WTC11 (cell line): ENCODE measurements around the gene STON2. TPM values are rescaled to one million over a fixed set of nuclear protein-coding genes. Genes with fewer than 3 reads are reported as not detected.

ENCODE experiments used
- ATF1 ChIP-seq: sonication (generic); formaldehyde crosslinking; IDR thresholded peaks from 2 replicates; pipeline ENCODE4 v1.8.1; 2023; ENCODE audit warnings: mild to moderate bottlenecking, moderate library complexity, missing genetic modification reagents
- ELF4 ChIP-seq: sonication (generic); formaldehyde crosslinking; IDR thresholded peaks from 2 replicates; pipeline ENCODE4 v1.8.1; 2022; ENCODE audit warnings: low read depth, mild to moderate bottlenecking, moderate library complexity, missing genetic modification reagents
- ESRRA ChIP-seq: sonication (generic); formaldehyde crosslinking; IDR thresholded peaks from 2 replicates; pipeline ENCODE4 v1.8.1; 2022; ENCODE audit warnings: mild to moderate bottlenecking, missing genetic modification reagents, borderline replicate concordance
- FOXJ3 ChIP-seq: sonication (generic); formaldehyde crosslinking; IDR thresholded peaks from 2 replicates; pipeline ENCODE4 v1.9.0; 2021; ENCODE audit warnings: missing genetic modification reagents, mild to moderate bottlenecking, borderline replicate concordance
- FOXP1 ChIP-seq: sonication (generic); formaldehyde crosslinking; IDR thresholded peaks from 2 replicates; pipeline ENCODE4 v1.8.0; 2022; ENCODE audit warnings: missing genetic modification reagents, mild to moderate bottlenecking, moderate library complexity, borderline replicate concordance
- MXD4 ChIP-seq: fragments of 250-450 bp; sonication (Bioruptor Pico); IDR thresholded peaks from 2 replicates; pipeline ENCODE4 v1.8.0; 2021; ENCODE audit warnings: mild to moderate bottlenecking, moderate library complexity, borderline replicate concordance
- PRRX2 ChIP-seq: fragments of 250-450 bp; sonication (Bioruptor Pico); IDR thresholded peaks from 2 replicates; pipeline ENCODE4 v1.8.0; 2021; ENCODE audit warnings: mild to moderate bottlenecking
- RELA ChIP-seq: sonication (generic); formaldehyde crosslinking; IDR thresholded peaks from 2 replicates; pipeline ENCODE4 v1.8.1; 2022; ENCODE audit warnings: missing genetic modification reagents, mild to moderate bottlenecking, borderline replicate concordance
- RORB ChIP-seq: fragments of 250-450 bp; sonication (Bioruptor Pico); IDR thresholded peaks from 2 replicates; pipeline ENCODE4 v1.9.0; 2021; ENCODE audit warnings: mild to moderate bottlenecking
- SMAD3 ChIP-seq: sonication (generic); formaldehyde crosslinking; IDR thresholded peaks from 2 replicates; pipeline ENCODE4 v1.8.0; 2022; ENCODE audit warnings: missing genetic modification reagents, mild to moderate bottlenecking, borderline replicate concordance
- SP1 ChIP-seq: sonication (generic); formaldehyde crosslinking; conservative IDR thresholded peaks from 2 replicates; pipeline ENCODE4 v1.8.1; 2022; ENCODE audit warnings: missing genetic modification reagents
- ZNF396 ChIP-seq: fragments of 250-450 bp; sonication (Bioruptor Pico); IDR thresholded peaks from 2 replicates; pipeline ENCODE4 v1.8.0; 2021; ENCODE audit warnings: mild to moderate bottlenecking, moderate library complexity, borderline replicate concordance
- total RNA-seq: library from RNA; stranded (reverse); gene quantifications from 3 replicates; pipeline ENCODE4 v1.2.3, GENCODE V29; 2021
- TF ChIP-seq, protein P1 (sequence below): sonication (generic); formaldehyde crosslinking; IDR thresholded peaks from 2 replicates; pipeline ENCODE4 v1.8.1; 2023; ENCODE audit warnings: mild to moderate bottlenecking, moderate library complexity, missing genetic modification reagents
- TF ChIP-seq, protein P2 (sequence below): sonication (generic); formaldehyde crosslinking; IDR thresholded peaks from 2 replicates; pipeline ENCODE4 v1.8.0; 2022; ENCODE audit warnings: mild to moderate bottlenecking, missing genetic modification reagents
- TF ChIP-seq, protein P3 (sequence below): sonication (generic); formaldehyde crosslinking; IDR thresholded peaks from 2 replicates; pipeline ENCODE4 v1.8.1; 2022; ENCODE audit warnings: mild to moderate bottlenecking, moderate library complexity, missing genetic modification reagents
- TF ChIP-seq, protein P4 (sequence below): sonication (generic); formaldehyde crosslinking; IDR thresholded peaks from 2 replicates; pipeline ENCODE4 v1.8.1; 2022; ENCODE audit warnings: missing genetic modification reagents, borderline replicate concordance
- TF ChIP-seq, protein P5 (sequence below): fragments of 250-450 bp; sonication (Bioruptor Pico); conservative IDR thresholded peaks from 2 replicates; pipeline ENCODE4 v1.9.0; 2021; ENCODE audit warnings: mild to moderate bottlenecking
- TF ChIP-seq, protein P6 (sequence below): fragments of 200-600 bp; IDR thresholded peaks from 2 replicates; pipeline ENCODE4 v1.8.0; 2022; ENCODE audit warnings: antibody characterized with exemption
- TF ChIP-seq, protein P7 (sequence below): fragments of 250-450 bp; sonication (Bioruptor Pico); IDR thresholded peaks from 2 replicates; pipeline ENCODE4 v1.9.0; 2021; ENCODE audit warnings: moderate library complexity, mild to moderate bottlenecking, inconsistent platforms, borderline replicate concordance
- TF ChIP-seq, protein P8 (sequence below): sonication (generic); formaldehyde crosslinking; IDR thresholded peaks from 2 replicates; pipeline ENCODE4 v1.8.0; 2023; ENCODE audit warnings: mild to moderate bottlenecking, missing genetic modification reagents
- TF ChIP-seq, protein P9 (sequence below): sonication (generic); formaldehyde crosslinking; IDR thresholded peaks from 2 replicates; pipeline ENCODE4 v1.8.0; 2023; ENCODE audit warnings: missing genetic modification reagents

STON2 gene
- total RNA-seq, 1 experiment from 2014 or later, result 69.2 TPM

DNA sequence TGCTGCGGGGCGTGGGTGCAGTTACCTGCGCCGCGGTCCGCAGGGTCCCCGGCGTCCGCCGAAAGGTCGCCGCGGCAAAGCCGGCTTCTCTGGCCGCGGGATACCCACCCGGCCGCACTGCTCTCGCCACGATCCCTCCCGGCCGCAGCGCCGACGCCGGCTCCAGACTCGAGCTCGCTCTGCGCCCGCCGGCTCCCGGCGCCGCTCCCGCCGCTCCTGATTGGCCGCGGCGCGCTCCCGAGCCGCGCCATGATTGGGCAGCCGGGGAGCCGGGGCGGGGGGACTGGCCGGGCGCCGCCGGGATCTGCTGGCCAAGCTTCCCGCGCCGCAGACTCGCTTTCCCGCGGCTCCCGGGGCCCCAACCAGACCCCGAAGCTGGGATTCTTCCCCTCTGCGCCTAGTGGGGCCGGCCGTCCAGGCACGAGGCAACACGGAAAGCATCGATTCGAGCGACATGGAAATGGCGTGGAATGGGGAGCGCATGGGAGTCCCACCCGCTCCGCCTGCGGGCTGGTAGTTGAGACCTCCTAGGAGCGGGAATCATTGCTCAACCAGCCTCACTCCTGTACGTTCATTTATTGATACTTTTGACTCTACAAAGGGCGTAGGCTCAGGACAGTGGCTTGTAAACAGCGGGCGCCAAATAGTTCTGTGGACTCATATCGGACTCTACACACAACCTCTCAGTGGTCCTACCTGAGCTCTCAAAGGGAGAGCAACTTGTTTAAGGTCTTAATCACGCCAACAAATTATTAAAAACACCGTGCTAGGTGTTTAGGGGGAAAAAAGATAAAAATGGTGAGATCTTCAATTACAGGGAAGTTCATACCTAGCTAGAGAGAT is 36.4 kb upstream of the STON2 start (continued):
- TF ChIP-seq, protein P1, sequence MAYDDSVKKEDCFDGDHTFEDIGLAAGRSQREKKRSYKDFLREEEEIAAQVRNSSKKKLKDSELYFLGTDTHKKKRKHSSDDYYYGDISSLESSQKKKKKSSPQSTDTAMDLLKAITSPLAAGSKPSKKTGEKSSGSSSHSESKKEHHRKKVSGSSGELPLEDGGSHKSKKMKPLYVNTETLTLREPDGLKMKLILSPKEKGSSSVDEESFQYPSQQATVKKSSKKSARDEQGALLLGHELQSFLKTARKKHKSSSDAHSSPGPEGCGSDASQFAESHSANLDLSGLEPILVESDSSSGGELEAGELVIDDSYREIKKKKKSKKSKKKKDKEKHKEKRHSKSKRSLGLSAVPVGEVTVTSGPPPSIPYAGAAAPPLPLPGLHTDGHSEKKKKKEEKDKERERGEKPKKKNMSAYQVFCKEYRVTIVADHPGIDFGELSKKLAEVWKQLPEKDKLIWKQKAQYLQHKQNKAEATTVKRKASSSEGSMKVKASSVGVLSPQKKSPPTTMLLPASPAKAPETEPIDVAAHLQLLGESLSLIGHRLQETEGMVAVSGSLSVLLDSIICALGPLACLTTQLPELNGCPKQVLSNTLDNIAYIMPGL (CRISPR knock-in tag), result no peak; the same call in 1 of the 2 replicates
- TF ChIP-seq, protein P2, sequence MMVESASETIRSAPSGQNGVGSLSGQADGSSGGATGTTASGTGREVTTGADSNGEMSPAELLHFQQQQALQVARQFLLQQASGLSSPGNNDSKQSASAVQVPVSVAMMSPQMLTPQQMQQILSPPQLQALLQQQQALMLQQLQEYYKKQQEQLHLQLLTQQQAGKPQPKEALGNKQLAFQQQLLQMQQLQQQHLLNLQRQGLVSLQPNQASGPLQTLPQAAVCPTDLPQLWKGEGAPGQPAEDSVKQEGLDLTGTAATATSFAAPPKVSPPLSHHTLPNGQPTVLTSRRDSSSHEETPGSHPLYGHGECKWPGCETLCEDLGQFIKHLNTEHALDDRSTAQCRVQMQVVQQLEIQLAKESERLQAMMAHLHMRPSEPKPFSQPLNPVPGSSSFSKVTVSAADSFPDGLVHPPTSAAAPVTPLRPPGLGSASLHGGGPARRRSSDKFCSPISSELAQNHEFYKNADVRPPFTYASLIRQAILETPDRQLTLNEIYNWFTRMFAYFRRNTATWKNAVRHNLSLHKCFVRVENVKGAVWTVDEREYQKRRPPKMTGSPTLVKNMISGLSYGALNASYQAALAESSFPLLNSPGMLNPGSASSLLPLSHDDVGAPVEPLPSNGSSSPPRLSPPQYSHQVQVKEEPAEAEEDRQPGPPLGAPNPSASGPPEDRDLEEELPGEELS (CRISPR knock-in tag), result peak; percentile 3; the same call in 1 of the 2 replicates
- TF ChIP-seq, protein P3, sequence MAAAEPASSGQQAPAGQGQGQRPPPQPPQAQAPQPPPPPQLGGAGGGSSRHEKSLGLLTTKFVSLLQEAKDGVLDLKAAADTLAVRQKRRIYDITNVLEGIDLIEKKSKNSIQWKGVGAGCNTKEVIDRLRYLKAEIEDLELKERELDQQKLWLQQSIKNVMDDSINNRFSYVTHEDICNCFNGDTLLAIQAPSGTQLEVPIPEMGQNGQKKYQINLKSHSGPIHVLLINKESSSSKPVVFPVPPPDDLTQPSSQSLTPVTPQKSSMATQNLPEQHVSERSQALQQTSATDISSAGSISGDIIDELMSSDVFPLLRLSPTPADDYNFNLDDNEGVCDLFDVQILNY (CRISPR knock-in tag), result peak; percentile 96
- no peak for TF ChIP-seq FOXJ3
- TF ChIP-seq MXD4 (CRISPR knock-in tag), result no peak
- TF ChIP-seq, protein P4, sequence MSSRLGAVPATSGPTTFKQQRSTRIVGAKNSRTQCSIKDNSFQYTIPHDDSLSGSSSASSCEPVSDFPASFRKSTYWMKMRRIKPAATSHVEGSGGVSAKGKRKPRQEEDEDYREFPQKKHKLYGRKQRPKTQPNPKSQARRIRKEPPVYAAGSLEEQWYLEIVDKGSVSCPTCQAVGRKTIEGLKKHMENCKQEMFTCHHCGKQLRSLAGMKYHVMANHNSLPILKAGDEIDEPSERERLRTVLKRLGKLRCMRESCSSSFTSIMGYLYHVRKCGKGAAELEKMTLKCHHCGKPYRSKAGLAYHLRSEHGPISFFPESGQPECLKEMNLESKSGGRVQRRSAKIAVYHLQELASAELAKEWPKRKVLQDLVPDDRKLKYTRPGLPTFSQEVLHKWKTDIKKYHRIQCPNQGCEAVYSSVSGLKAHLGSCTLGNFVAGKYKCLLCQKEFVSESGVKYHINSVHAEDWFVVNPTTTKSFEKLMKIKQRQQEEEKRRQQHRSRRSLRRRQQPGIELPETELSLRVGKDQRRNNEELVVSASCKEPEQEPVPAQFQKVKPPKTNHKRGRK (CRISPR knock-in tag), result no peak
- no peak for TF ChIP-seq RORB (CRISPR knock-in tag)
- peak; percentile 63; the same call in 1 of the 2 replicates for TF ChIP-seq SP1 (CRISPR knock-in tag)
- TF ChIP-seq, protein P5, sequence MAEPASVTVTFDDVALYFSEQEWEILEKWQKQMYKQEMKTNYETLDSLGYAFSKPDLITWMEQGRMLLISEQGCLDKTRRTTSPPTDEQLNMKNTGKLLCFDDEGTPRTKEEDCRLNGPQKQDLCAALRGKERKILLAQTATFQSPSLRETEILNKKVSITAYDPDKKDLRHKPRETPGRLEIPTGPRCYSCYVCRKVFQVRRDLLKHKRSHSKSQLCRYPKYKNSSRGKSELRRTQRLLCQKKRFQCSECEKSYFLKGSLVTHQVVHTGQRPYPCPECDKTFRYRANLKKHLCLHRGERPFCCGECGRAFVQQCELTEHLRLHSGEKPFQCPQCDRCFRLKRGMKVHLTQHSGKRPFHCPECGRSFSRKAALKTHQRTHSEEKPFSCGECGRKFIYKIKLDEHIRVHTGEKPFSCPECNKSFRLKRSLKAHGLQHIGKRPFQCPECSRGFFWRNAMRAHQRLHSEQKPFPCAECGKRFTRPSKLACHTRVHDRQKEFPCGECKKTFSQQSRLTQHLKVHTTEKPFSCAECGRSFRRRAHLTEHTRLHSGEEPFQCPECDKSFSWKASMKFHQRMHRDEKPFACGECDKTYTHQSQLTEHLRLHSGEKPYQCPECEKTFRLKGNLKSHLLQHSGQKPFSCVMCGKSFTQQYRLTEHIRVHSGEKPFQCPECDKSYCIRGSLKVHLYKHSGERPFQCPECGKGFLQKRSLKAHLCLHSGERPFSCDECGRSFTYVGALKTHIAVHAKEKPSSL, result no peak
- TF ChIP-seq, protein P6, sequence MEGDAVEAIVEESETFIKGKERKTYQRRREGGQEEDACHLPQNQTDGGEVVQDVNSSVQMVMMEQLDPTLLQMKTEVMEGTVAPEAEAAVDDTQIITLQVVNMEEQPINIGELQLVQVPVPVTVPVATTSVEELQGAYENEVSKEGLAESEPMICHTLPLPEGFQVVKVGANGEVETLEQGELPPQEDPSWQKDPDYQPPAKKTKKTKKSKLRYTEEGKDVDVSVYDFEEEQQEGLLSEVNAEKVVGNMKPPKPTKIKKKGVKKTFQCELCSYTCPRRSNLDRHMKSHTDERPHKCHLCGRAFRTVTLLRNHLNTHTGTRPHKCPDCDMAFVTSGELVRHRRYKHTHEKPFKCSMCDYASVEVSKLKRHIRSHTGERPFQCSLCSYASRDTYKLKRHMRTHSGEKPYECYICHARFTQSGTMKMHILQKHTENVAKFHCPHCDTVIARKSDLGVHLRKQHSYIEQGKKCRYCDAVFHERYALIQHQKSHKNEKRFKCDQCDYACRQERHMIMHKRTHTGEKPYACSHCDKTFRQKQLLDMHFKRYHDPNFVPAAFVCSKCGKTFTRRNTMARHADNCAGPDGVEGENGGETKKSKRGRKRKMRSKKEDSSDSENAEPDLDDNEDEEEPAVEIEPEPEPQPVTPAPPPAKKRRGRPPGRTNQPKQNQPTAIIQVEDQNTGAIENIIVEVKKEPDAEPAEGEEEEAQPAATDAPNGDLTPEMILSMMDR, result no peak
- TF ChIP-seq ZNF396, result no peak
- peak; percentile 83; the same call in 1 of the 2 replicates for TF ChIP-seq FOXP1
- TF ChIP-seq ATF1 (CRISPR knock-in tag), result peak; percentile 62; the same call in 1 of the 2 replicates
- TF ChIP-seq, protein P7, sequence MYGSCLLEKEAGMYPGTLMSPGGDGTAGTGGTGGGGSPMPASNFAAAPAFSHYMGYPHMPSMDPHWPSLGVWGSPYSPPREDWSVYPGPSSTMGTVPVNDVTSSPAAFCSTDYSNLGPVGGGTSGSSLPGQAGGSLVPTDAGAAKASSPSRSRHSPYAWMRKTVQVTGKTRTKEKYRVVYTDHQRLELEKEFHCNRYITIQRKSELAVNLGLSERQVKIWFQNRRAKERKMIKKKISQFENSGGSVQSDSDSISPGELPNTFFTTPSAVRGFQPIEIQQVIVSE (CRISPR knock-in tag), result no peak
- no peak for TF ChIP-seq RELA
- TF ChIP-seq PRRX2, result no peak
- TF ChIP-seq, protein P8, sequence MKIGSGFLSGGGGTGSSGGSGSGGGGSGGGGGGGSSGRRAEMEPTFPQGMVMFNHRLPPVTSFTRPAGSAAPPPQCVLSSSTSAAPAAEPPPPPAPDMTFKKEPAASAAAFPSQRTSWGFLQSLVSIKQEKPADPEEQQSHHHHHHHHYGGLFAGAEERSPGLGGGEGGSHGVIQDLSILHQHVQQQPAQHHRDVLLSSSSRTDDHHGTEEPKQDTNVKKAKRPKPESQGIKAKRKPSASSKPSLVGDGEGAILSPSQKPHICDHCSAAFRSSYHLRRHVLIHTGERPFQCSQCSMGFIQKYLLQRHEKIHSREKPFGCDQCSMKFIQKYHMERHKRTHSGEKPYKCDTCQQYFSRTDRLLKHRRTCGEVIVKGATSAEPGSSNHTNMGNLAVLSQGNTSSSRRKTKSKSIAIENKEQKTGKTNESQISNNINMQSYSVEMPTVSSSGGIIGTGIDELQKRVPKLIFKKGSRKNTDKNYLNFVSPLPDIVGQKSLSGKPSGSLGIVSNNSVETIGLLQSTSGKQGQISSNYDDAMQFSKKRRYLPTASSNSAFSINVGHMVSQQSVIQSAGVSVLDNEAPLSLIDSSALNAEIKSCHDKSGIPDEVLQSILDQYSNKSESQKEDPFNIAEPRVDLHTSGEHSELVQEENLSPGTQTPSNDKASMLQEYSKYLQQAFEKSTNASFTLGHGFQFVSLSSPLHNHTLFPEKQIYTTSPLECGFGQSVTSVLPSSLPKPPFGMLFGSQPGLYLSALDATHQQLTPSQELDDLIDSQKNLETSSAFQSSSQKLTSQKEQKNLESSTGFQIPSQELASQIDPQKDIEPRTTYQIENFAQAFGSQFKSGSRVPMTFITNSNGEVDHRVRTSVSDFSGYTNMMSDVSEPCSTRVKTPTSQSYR (CRISPR knock-in tag), result no peak
- 0 out of 2 replicates have a peak, but pooled peaks have one; percentile 57 for TF ChIP-seq SMAD3 (CRISPR knock-in tag)
- peak; percentile 32; the same call in 1 of the 2 replicates for TF ChIP-seq ELF4 (CRISPR knock-in tag)
- TF ChIP-seq, protein P9, sequence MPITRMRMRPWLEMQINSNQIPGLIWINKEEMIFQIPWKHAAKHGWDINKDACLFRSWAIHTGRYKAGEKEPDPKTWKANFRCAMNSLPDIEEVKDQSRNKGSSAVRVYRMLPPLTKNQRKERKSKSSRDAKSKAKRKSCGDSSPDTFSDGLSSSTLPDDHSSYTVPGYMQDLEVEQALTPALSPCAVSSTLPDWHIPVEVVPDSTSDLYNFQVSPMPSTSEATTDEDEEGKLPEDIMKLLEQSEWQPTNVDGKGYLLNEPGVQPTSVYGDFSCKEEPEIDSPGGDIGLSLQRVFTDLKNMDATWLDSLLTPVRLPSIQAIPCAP (CRISPR knock-in tag), result no peak
- TF ChIP-seq ESRRA (CRISPR knock-in tag), result no peak
